Measurements from ENCODE around the gene DUT. TPM values are rescaled to one million over a fixed set of nuclear protein-coding genes. Genes with fewer than 3 reads are reported as not detected.
A peak's percentile ranks its signal among the peaks of the same experiment; 100 is the strongest.

DUT gene
- total and polyA plus RNA-seq, 4 donors, result 54.8 to 149 (median 76.7) TPM

DNA sequence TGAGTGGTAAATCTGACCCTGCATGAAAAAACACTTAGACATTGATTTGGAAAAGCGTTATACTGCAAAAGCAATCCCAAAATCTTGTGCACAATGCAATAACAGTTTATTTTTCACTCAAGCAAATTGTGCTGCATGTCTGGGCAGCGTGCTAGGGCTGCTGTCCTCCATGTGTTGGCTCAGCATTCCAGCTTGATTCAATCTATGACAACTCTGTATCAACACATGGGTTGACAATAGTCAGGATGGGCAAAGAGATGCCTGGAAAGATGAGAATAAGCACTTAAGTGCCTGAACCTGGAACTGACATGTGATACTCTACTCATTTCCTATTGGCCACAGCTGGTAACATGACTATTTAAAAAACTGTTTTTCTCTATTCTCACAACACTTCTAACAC, 51.8 kb downstream of the DUT start:
- no peaks in the 10 kb centered on the region for H3K27me3 ChIP-seq (ENCODE audit: control insufficient read depth in 1 of 2, insufficient read depth in 2 of 2, low read length in 1 of 2)
- H3K36me3 ChIP-seq (ENCODE audit: control insufficient read depth in 1 of 2, insufficient read depth in 2 of 2, low read length in 1 of 2), result no peaks in the 10 kb centered on the region
- intact Hi-C loops (cut with DNase I), result no loop called here
- no peak overlapping the region for H3K4me3 ChIP-seq (ENCODE audit: low read length in 2 of 2)
- H3K4me1 ChIP-seq (ENCODE audit: control insufficient read depth in 1 of 2, insufficient read depth in 2 of 2, low read length in 2 of 2), result peaks cover 0 to under 1% of the 10 kb centered on the region in 2 donors
- 93 to 97% methylated on average over 2 of the region's 2 CpGs for WGBS, 2 donors
- no peak for ATAC-seq (ENCODE audit: low FRiP score)
- DNase-seq, result no peak
- no peak overlapping the region for H3K27ac ChIP-seq (ENCODE audit: low read depth in 1 of 2, low read length in 2 of 2)
- no peaks in the 10 kb centered on the region for H3K9me3 ChIP-seq (ENCODE audit: control insufficient read depth, low read length)

- intact Hi-C loops (cut with DNase I), result no loop called here
- Histone ChIP-seq H3K4me1 (ENCODE audit: control insufficient read depth in 1 of 2, insufficient read depth in 2 of 2, low read length in 2 of 2) (peaks cover 6 to 14% of the 10 kb centered on the region in 2 donors), H3K27me3 (ENCODE audit: control insufficient read depth in 1 of 2, insufficient read depth in 2 of 2, low read length in 1 of 2) (no peaks in the 10 kb centered on the region), H3K9me3 (ENCODE audit: control insufficient read depth, low read length) (no peaks in the 10 kb centered on the region), H3K4me3 (ENCODE audit: low read length in 2 of 2) (no peak overlapping the region), H3K27ac (ENCODE audit: low read depth in 1 of 2, low read length in 2 of 2) (no peak overlapping the region), H3K36me3 (ENCODE audit: control insufficient read depth in 1 of 2, insufficient read depth in 2 of 2, low read length in 1 of 2) (no peaks in the 10 kb centered on the region)
- DNase-seq (no peak), ATAC-seq (ENCODE audit: low FRiP score) (no peak)
- 92 to 95% methylated on average over 3 of the region's 3 CpGs for WGBS, 2 donors
Observed at GRCh38 chr15:48384616-48385015, 53.4 kb downstream of the DUT start.

GRCh38 chr15:48385031-48385830, 54.0 kb downstream of the DUT start:
- ATAC-seq (ENCODE audit: low FRiP score) (peak; percentile 62), DNase-seq (no peak)
- H3K9me3 ChIP-seq (ENCODE audit: control insufficient read depth, low read length), result no peaks in the 10 kb centered on the region
- H3K36me3 ChIP-seq (ENCODE audit: control insufficient read depth in 1 of 2, insufficient read depth in 2 of 2, low read length in 1 of 2), result no peaks in the 10 kb centered on the region
- H3K27ac ChIP-seq (ENCODE audit: low read depth in 1 of 2, low read length in 2 of 2), result no peak overlapping the region
- WGBS, 2 donors, result 14 to 23% methylated on average over 4 of the region's 4 CpGs
- H3K4me1 ChIP-seq (ENCODE audit: control insufficient read depth in 1 of 2, insufficient read depth in 2 of 2, low read length in 2 of 2), result peaks cover 6 to 16% of the 10 kb centered on the region in 2 donors
- no peak overlapping the region for H3K4me3 ChIP-seq (ENCODE audit: low read length in 2 of 2)
- H3K27me3 ChIP-seq (ENCODE audit: control insufficient read depth in 1 of 2, insufficient read depth in 2 of 2, low read length in 1 of 2), result no peaks in the 10 kb centered on the region
- intact Hi-C loops (cut with DNase I), result no loop called here

DNA sequence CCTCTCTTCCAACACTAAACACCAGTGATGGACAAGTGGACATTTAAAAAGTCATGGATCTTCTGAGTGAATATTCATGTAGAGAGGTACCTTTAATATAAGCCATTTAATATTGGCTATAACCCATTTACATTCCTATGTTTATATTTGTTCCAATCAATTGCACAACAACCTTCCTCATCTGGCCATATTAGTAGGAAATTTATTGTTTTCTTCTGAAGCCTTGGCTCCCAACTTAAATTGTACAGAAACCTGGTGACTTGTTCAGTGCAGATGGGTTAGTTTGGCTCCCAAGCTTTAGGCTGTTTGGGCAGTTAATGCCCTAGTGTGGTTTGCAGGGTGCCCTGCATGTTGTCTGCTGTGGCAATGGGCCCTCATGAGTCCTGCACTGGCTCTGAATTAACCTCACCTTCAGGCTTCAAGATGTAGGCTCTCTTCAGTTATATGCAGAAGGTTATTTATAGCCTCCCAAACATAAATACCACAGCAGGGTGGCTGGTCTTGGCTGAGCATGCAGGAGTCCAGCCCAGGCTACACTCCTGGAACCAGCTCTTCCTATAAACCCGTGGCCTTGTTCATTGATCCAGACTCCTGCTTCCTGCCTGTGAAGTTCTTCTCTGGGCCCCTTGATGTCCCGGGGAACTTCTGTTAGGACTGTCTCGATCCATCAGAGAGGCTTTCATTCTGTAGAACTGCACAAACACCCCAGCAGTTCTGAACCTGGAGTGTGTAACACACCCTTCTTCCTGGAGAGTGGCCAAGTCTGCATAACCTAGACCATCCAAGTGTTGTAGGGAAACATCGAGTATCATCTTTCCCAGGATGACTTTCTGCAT, 57.0 kb downstream of the DUT start:
- intact Hi-C loops (cut with DNase I), result no loop called here
- ATAC-seq (ENCODE audit: low FRiP score) (no peak), DNase-seq (no peak)
- peak overlapping the region in 1 of 2 donors; percentile 8 for H3K27ac ChIP-seq (ENCODE audit: low read depth in 1 of 2, low read length in 2 of 2)
- H3K9me3 ChIP-seq (ENCODE audit: control insufficient read depth, low read length), result no peaks in the 10 kb centered on the region
- H3K4me1 ChIP-seq (ENCODE audit: control insufficient read depth in 1 of 2, insufficient read depth in 2 of 2, low read length in 2 of 2), result peaks cover 6 to 26% of the 10 kb centered on the region in 2 donors
- H3K36me3 ChIP-seq (ENCODE audit: control insufficient read depth in 1 of 2, insufficient read depth in 2 of 2, low read length in 1 of 2), result no peaks in the 10 kb centered on the region
- 6 to 10% methylated on average over 4 of the region's 4 CpGs for WGBS, 2 donors
- H3K27me3 ChIP-seq (ENCODE audit: control insufficient read depth in 1 of 2, insufficient read depth in 2 of 2, low read length in 1 of 2), result no peaks in the 10 kb centered on the region
- no peak overlapping the region for H3K4me3 ChIP-seq (ENCODE audit: low read length in 2 of 2)

DNA sequence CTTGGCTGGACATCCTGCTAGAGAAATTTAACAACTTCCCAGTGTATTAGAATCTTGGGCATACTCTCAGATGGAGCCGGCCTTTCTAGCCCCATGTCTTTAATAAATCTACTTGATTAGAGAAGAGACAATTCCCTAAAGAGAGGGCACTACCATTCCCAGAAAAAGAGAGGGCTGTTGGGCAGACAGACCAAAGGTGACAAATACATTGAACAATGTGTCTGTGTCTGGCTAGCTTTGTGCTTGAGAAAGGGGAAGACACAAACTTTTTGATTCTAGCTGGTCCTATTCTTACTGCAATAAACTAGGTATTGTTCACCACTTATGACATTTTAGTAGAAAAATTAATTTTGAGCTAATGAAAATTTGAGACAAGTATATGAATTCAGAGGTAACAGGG, 57.7 kb downstream of the DUT start:
- Histone ChIP-seq H3K9me3 (ENCODE audit: control insufficient read depth, low read length) (no peaks in the 10 kb centered on the region), H3K4me3 (ENCODE audit: low read length in 2 of 2) (no peak overlapping the region), H3K27me3 (ENCODE audit: control insufficient read depth in 1 of 2, insufficient read depth in 2 of 2, low read length in 1 of 2) (no peaks in the 10 kb centered on the region), H3K27ac (ENCODE audit: low read depth in 1 of 2, low read length in 2 of 2) (no peak overlapping the region), H3K36me3 (ENCODE audit: control insufficient read depth in 1 of 2, insufficient read depth in 2 of 2, low read length in 1 of 2) (no peaks in the 10 kb centered on the region), H3K4me1 (ENCODE audit: control insufficient read depth in 1 of 2, insufficient read depth in 2 of 2, low read length in 2 of 2) (peaks cover 6 to 26% of the 10 kb centered on the region in 2 donors)
- ATAC-seq (ENCODE audit: low FRiP score) (no peak), DNase-seq (no peak)
- WGBS, 2 donors, result 6 to 7% methylated on average over 1 of the region's 1 CpG
- intact Hi-C loops (cut with DNase I), result no loop called here

- H3K27ac ChIP-seq (ENCODE audit: low read depth in 1 of 2, low read length in 2 of 2), result no peak overlapping the region
- H3K27me3 ChIP-seq (ENCODE audit: control insufficient read depth in 1 of 2, insufficient read depth in 2 of 2, low read length in 1 of 2), result no peaks in the 10 kb centered on the region
- WGBS, 2 donors, result 22 to 25% methylated on average over 3 of the region's 3 CpGs
- ATAC-seq (ENCODE audit: low FRiP score) (no peak), DNase-seq (no peak)
- H3K9me3 ChIP-seq (ENCODE audit: control insufficient read depth, low read length), result no peaks in the 10 kb centered on the region
- H3K4me3 ChIP-seq (ENCODE audit: low read length in 2 of 2), result no peak overlapping the region
- intact Hi-C loops (cut with DNase I), result loop anchor here in 1 of 2 donors (5.0 kb wide), 1 partner anchor 32 kb away; no protein-coding TSS in a partner anchor
- peaks cover 6 to 26% of the 10 kb centered on the region in 2 donors for H3K4me1 ChIP-seq (ENCODE audit: control insufficient read depth in 1 of 2, insufficient read depth in 2 of 2, low read length in 2 of 2)
- H3K36me3 ChIP-seq (ENCODE audit: control insufficient read depth in 1 of 2, insufficient read depth in 2 of 2, low read length in 1 of 2), result no peaks in the 10 kb centered on the region
Observed at GRCh38 chr15:48389691-48390143, 58.5 kb downstream of the DUT start.

- intact Hi-C loops (cut with DNase I), result loop anchor here in 1 of 2 donors (5.0 kb wide), 1 partner anchor 35 kb away; no protein-coding TSS in a partner anchor
- peaks cover 6 to 26% of the 10 kb centered on the region in 2 donors for H3K4me1 ChIP-seq (ENCODE audit: control insufficient read depth in 1 of 2, insufficient read depth in 2 of 2, low read length in 2 of 2)
- 90 to 97% methylated on average over 2 of the region's 2 CpGs for WGBS, 2 donors
- no peak for DNase-seq
- H3K9me3 ChIP-seq (ENCODE audit: control insufficient read depth, low read length), result no peaks in the 10 kb centered on the region
- no peak for ATAC-seq (ENCODE audit: low FRiP score)
- H3K27me3 ChIP-seq (ENCODE audit: control insufficient read depth in 1 of 2, insufficient read depth in 2 of 2, low read length in 1 of 2), result no peaks in the 10 kb centered on the region
- H3K27ac ChIP-seq (ENCODE audit: low read depth in 1 of 2, low read length in 2 of 2), result peak overlapping the region in 1 of 2 donors; percentile 69
- H3K4me3 ChIP-seq (ENCODE audit: low read length in 2 of 2), result no peak overlapping the region
- no peaks in the 10 kb centered on the region for H3K36me3 ChIP-seq (ENCODE audit: control insufficient read depth in 1 of 2, insufficient read depth in 2 of 2, low read length in 1 of 2)
Observed at GRCh38 chr15:48391950-48392349, 60.7 kb downstream of the DUT start.

DNA sequence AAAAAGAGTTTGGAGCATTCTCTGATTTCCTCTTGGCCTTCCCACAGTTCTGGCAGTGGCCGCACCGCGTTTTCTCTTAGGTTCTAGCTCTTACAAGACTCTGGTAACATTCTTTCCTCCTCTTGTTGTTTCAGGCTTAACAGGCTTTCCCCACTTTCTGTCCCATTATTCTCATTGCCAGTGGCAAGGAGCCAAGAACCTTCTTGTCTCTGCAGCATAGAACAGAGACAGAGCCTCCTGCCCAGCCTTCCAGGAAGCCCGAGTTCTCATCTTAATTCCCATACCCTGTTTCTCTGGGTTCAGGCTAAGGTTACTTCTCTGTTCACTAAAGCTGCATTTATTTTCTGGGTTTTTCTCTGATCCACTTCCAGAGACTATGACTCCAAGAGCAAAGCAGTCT, 61.1 kb downstream of the DUT start:
- peak; percentile 63 for ATAC-seq (ENCODE audit: low FRiP score)
- Histone ChIP-seq H3K27ac (ENCODE audit: low read depth in 1 of 2, low read length in 2 of 2) (peak overlapping the region; percentile 69 to 77), H3K9me3 (ENCODE audit: control insufficient read depth, low read length) (no peaks in the 10 kb centered on the region), H3K27me3 (ENCODE audit: control insufficient read depth in 1 of 2, insufficient read depth in 2 of 2, low read length in 1 of 2) (no peaks in the 10 kb centered on the region), H3K36me3 (ENCODE audit: control insufficient read depth in 1 of 2, insufficient read depth in 2 of 2, low read length in 1 of 2) (no peaks in the 10 kb centered on the region), H3K4me1 (ENCODE audit: control insufficient read depth in 1 of 2, insufficient read depth in 2 of 2, low read length in 2 of 2) (peaks cover 6 to 26% of the 10 kb centered on the region in 2 donors), H3K4me3 (ENCODE audit: low read length in 2 of 2) (no peak overlapping the region)
- intact Hi-C loops (cut with DNase I), result loop anchor here in 1 of 2 donors (5.0 kb wide), 1 partner anchor 35 kb away; no protein-coding TSS in a partner anchor
- peak in 1 of 2 donors; percentile 64 for DNase-seq
- 2 to 5% methylated on average over 4 of the region's 4 CpGs for whole genome bisulfite sequencing, 2 donors

Measured in aorta (tissue), 5 donors.